ENCODE results near the gene SIRPA.

GRCh38 chr20:1939270-1939595 is 44.0 kb downstream of the SIRPA start:
- TF ChIP-seq POLR2A (IDR thresholded peaks at IDR 0.05): no peak
- TF ChIP-seq CTCF (IDR thresholded peaks at IDR 0.05): no peak
